Body of pancreas (tissue), 4 donors: ENCODE data around the gene AGAP3. TPM values are rescaled to one million over a fixed set of nuclear protein-coding genes. Genes with fewer than 3 reads are reported as not detected.

Experiments used
- ATAC-seq: fragments of 150-250 bp; one replicate; pipeline ENCODE4 v1.9.1; 2016
- DNase-seq, 4 donors: peaks; one replicate each; pipeline ENCODE4 v3.0.0-alpha.2; 2019
- H3K27ac ChIP-seq, 4 donors: fragments of 200-600 bp; sonication (generic); 1 replicate in 3 of 4; 2 replicates in 1 of 4; pipeline versions ENCODE4 v1.5.1 to v1.6.1; 2016 to 2019; ENCODE audit warnings: mild to moderate bottlenecking in 1 of 4, mixed read lengths in 1 of 4, moderate library complexity in 1 of 4
- H3K27me3 ChIP-seq, 2 donors: fragments of 200-600 bp; sonication (generic); one replicate each; pipeline ENCODE4 v1.6.0; 2016; ENCODE audit warnings: mild to moderate bottlenecking in 1 of 2
- H3K36me3 ChIP-seq, 2 donors: fragments of 200-600 bp; sonication (generic); replicated peaks in 1 of 2; 2 replicates each; pipeline ENCODE4 v1.5.1; 2016; ENCODE audit warnings: low read depth in 2 of 2; ENCODE audit not compliant: insufficient read depth in 1 of 2
- H3K4me1 ChIP-seq: fragments of 200-600 bp; sonication (generic); one replicate; pipeline ENCODE4 v1.6.0; 2016
- H3K4me3 ChIP-seq, 2 donors: fragments of 200-600 bp; sonication (generic); 1 replicate in 1 of 2; 2 replicates in 1 of 2; pipeline ENCODE4 v1.5.1; 2016 to 2019
- H3K9me3 ChIP-seq, 3 donors: fragments of 200-600 bp; sonication (generic); 1 replicate in 2 of 3; 2 replicates in 1 of 3; pipeline ENCODE4 v1.5.1; 2016
- CTCF ChIP-seq, 7 experiments: fragments of 450-650 bp in 4 of 7; fragments of 200-600 bp in 3 of 7; sonication (generic) in 3 of 7; IDR thresholded peaks; one replicate each; pipeline ENCODE4 v1.5.1; 2016 to 2019; ENCODE audit warnings: antibody characterized with exemption in 7 of 7
- POLR2A ChIP-seq, 3 donors: fragments of 450-650 bp; IDR thresholded peaks; one replicate each; pipeline ENCODE4 v1.6.1; 2016; ENCODE audit warnings: antibody characterized with exemption in 3 of 3, mild to moderate bottlenecking in 2 of 3
- WGBS, 2 donors: methylation state at CpG; one replicate each; pipeline ENCODE4 v1.1.5; 2017; 5-methylcytosine and 5-hydroxymethylcytosine counted together
- intact Hi-C: fragments of 100-400 bp; cut with DNase I; formaldehyde crosslinking; loops from one replicate; pipeline ENCODE4 v1.15.1; 2023
- total RNA-seq, 2 donors: library from RNA; depleted of rRNA; stranded (reverse); fragments of >200 nt; gene quantifications; one replicate each; pipeline ENCODE4 v1.1.0, GENCODE V29; 2016

AGAP3 gene
- total RNA-seq, 2 donors from 2014 or later, result 45.4 to 104 TPM

- no peak for TF ChIP-seq POLR2A (IDR thresholded peaks at IDR 0.05)
- no peak for TF ChIP-seq CTCF (IDR thresholded peaks at IDR 0.05)
- Histone ChIP-seq H3K27ac (no peak overlapping the region), H3K9me3 (no peaks in the 10 kb centered on the region), H3K4me1 (peaks cover 18% of the 10 kb centered on the region), H3K4me3 (no peak overlapping the region), H3K36me3 (peaks cover 0 to 20% of the 10 kb centered on the region in 2 donors), H3K27me3 (no peaks in the 10 kb centered on the region)
- DNase-seq (no peak), ATAC-seq (no peak)
- 93 to 95% methylated on average over 27 of the region's 27 CpGs for WGBS, 2 donors
- intact Hi-C loops, result loop anchor here (10.0 kb wide), 2 partner anchors 185 to 225 kb away; no protein-coding TSS in a partner anchor
These were observed 33.6 kb downstream of the AGAP3 start for GRCh38 chr7:151119902-151120301.

GRCh38 chr7:151120896-151121295, 34.6 kb downstream of the AGAP3 start:
- H3K4me1 ChIP-seq, result peaks cover 13% of the 10 kb centered on the region
- H3K27me3 ChIP-seq, result no peaks in the 10 kb centered on the region
- peaks cover 0 to 20% of the 10 kb centered on the region in 2 donors for H3K36me3 ChIP-seq
- no peaks in the 10 kb centered on the region for H3K9me3 ChIP-seq
- intact Hi-C loops, result loop anchor here (10.0 kb wide), 1 partner anchor 184 kb away; no protein-coding TSS in a partner anchor
- no peak overlapping the region for H3K27ac ChIP-seq
- TF ChIP-seq POLR2A (IDR thresholded peaks at IDR 0.05), result no peak
- no peak for TF ChIP-seq CTCF (IDR thresholded peaks at IDR 0.05)
- H3K4me3 ChIP-seq, result no peak overlapping the region
- WGBS, 2 donors, result 86 to 89% methylated on average over 16 to 22 of the region's 22 CpGs
- ATAC-seq (no peak), DNase-seq (no peak)

- intact Hi-C loops, result loop anchor here (2.0 to 10.0 kb wide), 2 partner anchors 51 to 183 kb away; no protein-coding TSS in a partner anchor
- Histone ChIP-seq H3K4me1 (peaks cover 7% of the 10 kb centered on the region), H3K36me3 (peaks cover 0 to 20% of the 10 kb centered on the region in 2 donors), H3K9me3 (no peaks in the 10 kb centered on the region), H3K27ac (no peak overlapping the region), H3K27me3 (no peaks in the 10 kb centered on the region), H3K4me3 (no peak overlapping the region)
- no peak for DNase-seq
- WGBS, 2 donors, result 84 to 88% methylated on average over 26 to 30 of the region's 30 CpGs
- ATAC-seq, result no peak
- no peak for TF ChIP-seq POLR2A (IDR thresholded peaks at IDR 0.05)
- no peak for TF ChIP-seq CTCF (IDR thresholded peaks at IDR 0.05)
These were observed 35.3 kb downstream of the AGAP3 start for GRCh38 chr7:151121380-151122170.

GRCh38 chr7:151122276-151122675, 36.0 kb downstream of the AGAP3 start:
- no peak for ATAC-seq
- intact Hi-C loops, result loop anchor here (2.0 to 10.0 kb wide), 2 partner anchors 51 to 183 kb away; no protein-coding TSS in a partner anchor
- H3K36me3 ChIP-seq, result peaks cover 0 to 20% of the 10 kb centered on the region in 2 donors
- 87 to 93% methylated on average over 18 to 23 of the region's 24 CpGs for WGBS, 2 donors
- no peak for TF ChIP-seq POLR2A (IDR thresholded peaks at IDR 0.05)
- TF ChIP-seq CTCF (IDR thresholded peaks at IDR 0.05), result no peak
- H3K27me3 ChIP-seq, result no peaks in the 10 kb centered on the region
- H3K9me3 ChIP-seq, result no peaks in the 10 kb centered on the region
- H3K4me1 ChIP-seq, result peaks cover 6% of the 10 kb centered on the region
- no peak overlapping the region for H3K27ac ChIP-seq
- H3K4me3 ChIP-seq, result no peak overlapping the region
- DNase-seq, result no peak
